Endothelial cell of umbilical vein (primary cell): ENCODE results near the gene HAGH. TPM values are rescaled to one million over a fixed set of nuclear protein-coding genes. Genes with fewer than 3 reads are reported as not detected.

Experiments
- BruUV-seq: library from RNA; stranded (reverse); fragments of 400-500 nt; replicated peaks from 2 replicates; lab custom pipeline; 2021; lab: Mats Ljungman, UMichigan
- CTCF ChIA-PET: fragments of 300-600, 350-600 bp; sonication (Branson Sonifier 250); formaldehyde crosslinking; loops from one replicate; lab custom pipeline; 2021; ENCODE audit warnings: antibody characterized with exemption, inconsistent platforms; lab: Charles Lee
- POLR2A ChIA-PET: fragments of 300-600, 350-600 bp; sonication (Branson Sonifier 250); formaldehyde crosslinking; loops from one replicate; lab custom pipeline; 2021; ENCODE audit warnings: antibody characterized with exemption, inconsistent platforms; lab: Charles Lee
- DNase-seq: peaks from one replicate; pipeline ENCODE4 v3.0.0-alpha.2; 2011; ENCODE audit warnings: low read depth, low spot score
- FAIRE-seq: peaks from 2 replicates; lab custom pipeline; 2011; peaks lifted over from hg19 to GRCh38; lab: Jason Lieb, UNC
- H2AFZ ChIP-seq: 2 replicates; pipeline ENCODE4 v1.6.0; 2012; ENCODE audit warnings: low read depth, low read length, control low read depth, inconsistent platforms
- H3K27ac ChIP-seq: 2 replicates; pipeline ENCODE4 v1.5.1; 2011; ENCODE audit warnings: low read depth, mild to moderate bottlenecking, control low read depth, low read length, moderate library complexity; ENCODE audit not compliant: insufficient read depth
- H3K27me3 ChIP-seq, 2 experiments: 2 replicates each; pipeline versions ENCODE4 v1.6.0 to v1.6.1; 2011; ENCODE audit warnings: low read length in 2 of 2, mixed read lengths in 1 of 2; ENCODE audit not compliant: control insufficient read depth in 2 of 2, insufficient read depth in 2 of 2
- H3K36me3 ChIP-seq, 2 experiments: 2 replicates in 1 of 2; 3 replicates in 1 of 2; pipeline ENCODE4 v1.5.1; 2011; ENCODE audit warnings: low read length in 2 of 2, mild to moderate bottlenecking in 1 of 2, moderate library complexity in 1 of 2; ENCODE audit not compliant: control insufficient read depth in 2 of 2, insufficient read depth in 2 of 2; ENCODE audit errors: extremely low read depth in 1 of 2
- H3K4me1 ChIP-seq: 3 replicates; pipeline ENCODE4 v1.5.1; 2011; ENCODE audit warnings: mild to moderate bottlenecking, low read length; ENCODE audit not compliant: control insufficient read depth, insufficient read depth; ENCODE audit errors: extremely low read depth
- H3K4me2 ChIP-seq: 2 replicates; pipeline ENCODE4 v1.6.1; 2011; ENCODE audit warnings: low read length, control low read depth, mixed read lengths; ENCODE audit not compliant: insufficient read depth
- H3K4me3 ChIP-seq, 3 experiments: fragments of 200-600 bp in 1 of 3; sonication (generic), shearing (Covaris generic) in 1 of 3; replicated peaks in 1 of 3; 2 replicates each; pipeline ENCODE4 v1.5.1; 2011 to 2016; ENCODE audit warnings: control low read depth in 3 of 3, low read length in 3 of 3, mild to moderate bottlenecking in 2 of 3, inconsistent platforms in 1 of 3, low read depth in 1 of 3, moderate library complexity in 1 of 3; ENCODE audit not compliant: insufficient read depth in 1 of 3
- H3K79me2 ChIP-seq: 2 replicates; pipeline ENCODE4 v1.6.0; 2012; ENCODE audit warnings: low read length, inconsistent platforms; ENCODE audit not compliant: control insufficient read depth, insufficient read depth
- H3K9ac ChIP-seq: replicated peaks from 2 replicates; pipeline ENCODE3; 2011; ENCODE audit warnings: low read length, control low read depth; ENCODE audit not compliant: insufficient read depth; ENCODE audit errors: extremely low read depth
- H3K9me1 ChIP-seq: replicated peaks from 3 replicates; pipeline ENCODE4 v1.6.0; 2011; ENCODE audit warnings: mild to moderate bottlenecking, low read length; ENCODE audit not compliant: control insufficient read depth, insufficient read depth; ENCODE audit errors: extremely low read depth
- H3K9me3 ChIP-seq: replicated peaks from 2 replicates; pipeline ENCODE4 v1.5.1; 2012; ENCODE audit warnings: low read length, inconsistent platforms; ENCODE audit not compliant: control insufficient read depth, insufficient read depth
- H4K20me1 ChIP-seq: replicated peaks from 2 replicates; pipeline ENCODE3; 2011; ENCODE audit warnings: mild to moderate bottlenecking, low read length; ENCODE audit not compliant: control insufficient read depth, insufficient read depth; ENCODE audit errors: extremely low read depth
- CTCF ChIP-seq, 2 donors: IDR thresholded peaks; 1 replicate in 1 of 2; 2 replicates in 1 of 2; pipeline ENCODE4 v1.5.1; 2011; ENCODE audit warnings: low read length in 2 of 2, mild to moderate bottlenecking in 2 of 2, moderate library complexity in 2 of 2, control low read depth in 1 of 2, inconsistent platforms in 1 of 2, low read depth in 1 of 2; ENCODE audit not compliant: insufficient read depth in 1 of 2; ENCODE audit errors: extremely low read depth in 1 of 2
- FOS ChIP-seq: IDR thresholded peaks from 2 replicates; pipeline ENCODE4 v1.6.1; 2011; ENCODE audit warnings: mild to moderate bottlenecking, low read length, moderate library complexity, borderline replicate concordance; ENCODE audit not compliant: insufficient read depth
- GATA2 ChIP-seq: IDR thresholded peaks from 2 replicates; pipeline ENCODE4 v1.7.0; 2011; ENCODE audit warnings: low read depth, mild to moderate bottlenecking, moderate library complexity, mixed read lengths, low read length; ENCODE audit not compliant: insufficient read length, insufficient read depth
- MAX ChIP-seq: IDR thresholded peaks from 2 replicates; pipeline ENCODE4 v1.6.1; 2011; ENCODE audit not compliant: insufficient read depth, insufficient read length
- POLR2A ChIP-seq: IDR thresholded peaks from 2 replicates; pipeline ENCODE4 v1.6.1; 2012; ENCODE audit warnings: low read depth, mild to moderate bottlenecking, control low read depth, low read length
- POLR2AphosphoS5 ChIP-seq: IDR thresholded peaks from 2 replicates; pipeline ENCODE4 v1.6.1; 2012; ENCODE audit warnings: low read depth, mild to moderate bottlenecking, control low read depth, low read length, moderate library complexity; ENCODE audit not compliant: insufficient read depth
- dilution Hi-C: fragments of 300-500 bp; cut with MboI; formaldehyde crosslinking; loops from one replicate; pipeline ENCODE4 v1.15.0; 2019; ENCODE audit warnings: low sequenced_read_pairs; ENCODE audit not compliant: extremely low pct_ligation_motif_present
- intact Hi-C: fragments of 100-400 bp; cut with micrococcal nuclease; formaldehyde crosslinking; loops from one replicate; pipeline ENCODE4 v1.10.0; 2022
- polyA plus RNA-seq, 4 experiments: library from polyadenylated mRNA; depleted of rRNA in 3 of 4; stranded (reverse) in 3 of 4; unstranded in 1 of 4; fragments of >200 nt; gene quantifications; 2 replicates each; pipeline versions ENCODE4 v1.2.1 to v1.2.3, GENCODE V29; 2011 to 2012; ENCODE audit warnings: missing spikeins in 1 of 4
- total RNA-seq: library from RNA; stranded (reverse); gene quantifications from 2 replicates; pipeline ENCODE4 v1.2.3, GENCODE V29; 2021

HAGH gene
- total and polyA plus RNA-seq, 2 donors (not counting 3 experiments of a cell fraction or from before 2014, with no cell fraction given), result 54.3 to 84.2 TPM

- dilution Hi-C loops, result no loop called here
Measured at GRCh38 chr16:1808691-1809090, 17.9 kb downstream of the HAGH start.

More at GRCh38 chr16:1808691-1809090, 17.9 kb downstream of the HAGH start:
- intact Hi-C loops, result no loop called here
- ChIA-PET CTCF (no interaction called here), POLR2A (no interaction called here)
- Histone ChIP-seq H2AFZ (no peak overlapping the region), H3K9me3 (no peaks in the 10 kb centered on the region), H3K4me2 (no peak overlapping the region), H3K36me3 (peaks cover 0 to 27% of the 10 kb centered on the region in 2 experiments), H3K9ac (no peak overlapping the region), H3K79me2 (no peaks in the 10 kb centered on the region), H3K27ac (no peak overlapping the region), H3K4me3 (no peak overlapping the region), H3K9me1 (no peaks in the 10 kb centered on the region), H4K20me1 (no peaks in the 10 kb centered on the region), H3K4me1 (no peaks in the 10 kb centered on the region), H3K27me3 (no peaks in the 10 kb centered on the region)
- BruUV-seq, result no TSS peak
- DNase-seq, result no peak
- FAIRE-seq, result no peak
- TF ChIP-seq MAX, result no peak
- TF ChIP-seq CTCF (IDR thresholded peaks at IDR 0.05; ENCODE audit: extremely low read depth in 1 of 2, insufficient read depth in 1 of 2, low read depth in 1 of 2, low read length in 2 of 2), result no peak
- no peak for TF ChIP-seq FOS
- no peak for TF ChIP-seq GATA2
- TF ChIP-seq POLR2AphosphoS5, result no peak
- no peak for TF ChIP-seq POLR2A
